Activated CD4-positive, alpha-beta T cell treated with anti-CD3 and anti-CD28 coated beads, Interleukin-2, amount 50 U/mL, for 48 hours (primary cell): ENCODE results near the gene PTGDS.
A peak's percentile ranks its signal among the peaks of the same experiment; 100 is the strongest.

Experiments used
- DNase-seq, 2 experiments: peaks; one replicate each; pipeline ENCODE4 v3.0.0-alpha.2; 2020

Gene PTGDS

GRCh38 chr9:136974817-136975535, 2.3 kb upstream of the PTGDS start:
- no peak for DNase-seq

GRCh38 chr9:136975644-136976043, 1.7 kb upstream of the PTGDS start:
- DNase-seq = peak; percentile 55 to 66

GRCh38 chr9:136977649-136978072, 357 bp downstream of the PTGDS start:
- DNase-seq = no peak

- DNase-seq = peak; percentile 66 to 70
Observed at GRCh38 chr9:136978073-136978864, 965 bp downstream of the PTGDS start.

- no peak for DNase-seq
Observed at GRCh38 chr9:136978865-136979544, 1.7 kb downstream of the PTGDS start.

GRCh38 chr9:136979769-136980587, 2.7 kb downstream of the PTGDS start:
- no peak for DNase-seq

GRCh38 chr9:136980669-136981478, 3.6 kb downstream of the PTGDS start:
- DNase-seq = no peak

- DNase-seq = no peak
Observed at GRCh38 chr9:136981588-136982231, 4.4 kb downstream of the PTGDS start.

GRCh38 chr9:136982232-136983051, 5.1 kb downstream of the PTGDS start, which contains the start of gene LCNL1:
LCNL1 (plus strand) TSS chr9:136982993; CDS start chr9:136983587, 594 bp downstream.
- DNase-seq = no peak

- no peak for DNase-seq
Observed at GRCh38 chr9:136983167-136983566, 5.9 kb downstream of the PTGDS start.

- DNase-seq = no peak
Observed at GRCh38 chr9:136983656-136984314, 6.5 kb downstream of the PTGDS start.

GRCh38 chr9:136984464-136985026, 7.2 kb downstream of the PTGDS start:
- DNase-seq = no peak

GRCh38 chr9:136985027-136985602, 7.8 kb downstream of the PTGDS start:
- DNase-seq = no peak

- DNase-seq = no peak
Observed at GRCh38 chr9:136985853-136986252, 8.5 kb downstream of the PTGDS start.

GRCh38 chr9:136988872-136989271, 11.6 kb downstream of the PTGDS start:
- no peak for DNase-seq

- no peak for DNase-seq
Observed at GRCh38 chr9:136990242-136990911, 13.1 kb downstream of the PTGDS start.

- peak; percentile 96 for DNase-seq
Observed at GRCh38 chr9:136991993-136992818, 14.9 kb downstream of the PTGDS start, which contains the start of gene PAXX. PAXX (plus strand) TSS chr9:136992422; CDS start chr9:136992444, 22 bp downstream.
